Dermis microvascular lymphatic vessel endothelial cell (primary cell): ENCODE results near the gene SLC4A8. TPM values are rescaled to one million over a fixed set of nuclear protein-coding genes. Genes with fewer than 3 reads are reported as not detected.

Experiments
- DNase-seq, 2 donors: peaks; one replicate each; pipeline versions ENCODE4 v3.0.0 to v3.0.0-alpha.2; 2010; ENCODE audit warnings: low read depth in 2 of 2
- total RNA-seq: library from RNA; depleted of rRNA; stranded (reverse); fragments of >200 nt; gene quantifications from 2 replicates; pipeline ENCODE4 v1.2.1, GENCODE V29; 2014

SLC4A8 gene
- 0.76 and 0.90 TPM in 2 replicates for total RNA-seq

GRCh38 chr12:51424662-51425539, at the start of gene SLC4A8:
Gene SLC4A8, plus strand, starts transcription at chr12:51424831. Its CDS starts 157 bp downstream, at chr12:51424988.
- DNase-seq = peak; percentile 34 to 79

- no peak for DNase-seq
Measured at GRCh38 chr12:51374856-51375255, 49.8 kb upstream of the SLC4A8 start.

- DNase-seq = no peak
Measured at GRCh38 chr12:51377099-51377984, 47.3 kb upstream of the SLC4A8 start.

- DNase-seq = no peak
Measured at GRCh38 chr12:51378749-51379148, 45.9 kb upstream of the SLC4A8 start.

- DNase-seq = no peak
Measured at GRCh38 chr12:51379571-51379970, 45.1 kb upstream of the SLC4A8 start.

GRCh38 chr12:51381226-51382079, 43.2 kb upstream of the SLC4A8 start:
- peak in 1 of 2 donors; percentile 52 for DNase-seq

GRCh38 chr12:51382173-51382572, 42.5 kb upstream of the SLC4A8 start:
- no peak for DNase-seq

- DNase-seq = no peak
Measured at GRCh38 chr12:51383269-51383905, 41.2 kb upstream of the SLC4A8 start.

GRCh38 chr12:51386351-51386750, 38.3 kb upstream of the SLC4A8 start:
- DNase-seq = no peak

- DNase-seq = peak in 1 of 2 donors; percentile 38
Measured at GRCh38 chr12:51388069-51388799, 36.4 kb upstream of the SLC4A8 start.

- no peak for DNase-seq
Measured at GRCh38 chr12:51388846-51389245, 35.8 kb upstream of the SLC4A8 start.

- DNase-seq = peak in 1 of 2 donors; percentile 13
Measured at GRCh38 chr12:51389302-51389999, 35.2 kb upstream of the SLC4A8 start.

- DNase-seq = no peak
Measured at GRCh38 chr12:51390457-51390856, 34.2 kb upstream of the SLC4A8 start.

- peak in 1 of 2 donors; percentile 18 for DNase-seq
Measured at GRCh38 chr12:51390891-51391282, 33.7 kb upstream of the SLC4A8 start.

- DNase-seq = peak in 1 of 2 donors; percentile 50
Measured at GRCh38 chr12:51391283-51392123, 33.1 kb upstream of the SLC4A8 start, which contains the start of gene GALNT6. Gene GALNT6, minus strand, starts transcription at chr12:51391406. Its CDS starts 11,625 bp downstream, at chr12:51379781.

- no peak for DNase-seq
Measured at GRCh38 chr12:51392556-51393237, 31.9 kb upstream of the SLC4A8 start.

GRCh38 chr12:51393676-51394545, 30.7 kb upstream of the SLC4A8 start:
- peak; percentile 75 to 92 for DNase-seq
